ENCODE measurements around the gene CD300LG. TPM values are rescaled to one million over a fixed set of nuclear protein-coding genes. Genes with fewer than 3 reads are reported as not detected.

Gene CD300LG
- total RNA-seq, 1 donor from 2014 or later: not detected

DNA sequence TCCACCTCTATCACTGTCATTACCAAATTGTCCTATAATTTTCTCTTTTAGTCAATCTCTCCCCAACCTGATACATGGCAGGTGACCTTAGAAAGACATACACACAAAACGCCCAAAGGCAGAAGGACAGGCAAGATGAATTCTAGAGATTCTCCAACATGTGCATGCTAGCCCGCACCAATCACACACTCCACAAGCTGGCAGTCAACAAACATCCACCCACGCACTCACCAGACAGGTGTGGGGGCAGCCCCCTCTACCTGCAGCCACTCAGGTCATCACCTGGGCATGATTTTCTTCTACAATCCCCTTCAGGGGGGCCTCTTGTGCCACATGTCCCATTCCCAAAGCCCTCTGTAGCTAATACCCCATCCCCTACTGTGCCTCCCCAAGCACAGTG lies 50.9 kb downstream of the CD300LG start:
- Mint-ChIP-seq H3K27ac (ENCODE audit: unreplicated experiment) (no peak overlapping the region), H3K36me3 (ENCODE audit: low read depth, unreplicated experiment) (peaks cover 5% of the 10 kb centered on the region), H3K27me3 (ENCODE audit: low read depth, unreplicated experiment) (peaks cover 18% of the 10 kb centered on the region), H3K4me1 (ENCODE audit: low read depth, unreplicated experiment) (no peaks in the 10 kb centered on the region), H3K4me3 (ENCODE audit: unreplicated experiment) (no peak overlapping the region), H3K9me3 (ENCODE audit: unreplicated experiment) (no peaks in the 10 kb centered on the region)
- Histone ChIP-seq H3K4me1 (ENCODE audit: insufficient read depth, low read length) (peaks cover 11% of the 10 kb centered on the region), H4K20me1 (ENCODE audit: insufficient read depth, low read length) (no peaks in the 10 kb centered on the region), H3K9ac (ENCODE audit: low read length) (no peak overlapping the region), H3K79me2 (ENCODE audit: insufficient read depth, low read length) (no peaks in the 10 kb centered on the region), H3K27ac (ENCODE audit: low read depth, low read length) (no peak overlapping the region), H3K27me3 (ENCODE audit: insufficient read depth, low read length) (no peaks in the 10 kb centered on the region), H3K4me2 (ENCODE audit: low read length) (no peak overlapping the region), H3K36me3 (ENCODE audit: insufficient read depth, low read length) (no peaks in the 10 kb centered on the region), H2AFZ (ENCODE audit: low read depth, low read length) (no peak overlapping the region), H3K4me3 (ENCODE audit: insufficient read depth, low read depth, low read length) (no peak overlapping the region), H3K9me3 (ENCODE audit: insufficient read depth, low read depth, low read length) (no peaks in the 10 kb centered on the region)
- TF ChIP-seq EZH2 (IDR thresholded peaks at IDR 0.05; ENCODE audit: insufficient read depth, low read length): no peak
- TF ChIP-seq, protein P1, sequence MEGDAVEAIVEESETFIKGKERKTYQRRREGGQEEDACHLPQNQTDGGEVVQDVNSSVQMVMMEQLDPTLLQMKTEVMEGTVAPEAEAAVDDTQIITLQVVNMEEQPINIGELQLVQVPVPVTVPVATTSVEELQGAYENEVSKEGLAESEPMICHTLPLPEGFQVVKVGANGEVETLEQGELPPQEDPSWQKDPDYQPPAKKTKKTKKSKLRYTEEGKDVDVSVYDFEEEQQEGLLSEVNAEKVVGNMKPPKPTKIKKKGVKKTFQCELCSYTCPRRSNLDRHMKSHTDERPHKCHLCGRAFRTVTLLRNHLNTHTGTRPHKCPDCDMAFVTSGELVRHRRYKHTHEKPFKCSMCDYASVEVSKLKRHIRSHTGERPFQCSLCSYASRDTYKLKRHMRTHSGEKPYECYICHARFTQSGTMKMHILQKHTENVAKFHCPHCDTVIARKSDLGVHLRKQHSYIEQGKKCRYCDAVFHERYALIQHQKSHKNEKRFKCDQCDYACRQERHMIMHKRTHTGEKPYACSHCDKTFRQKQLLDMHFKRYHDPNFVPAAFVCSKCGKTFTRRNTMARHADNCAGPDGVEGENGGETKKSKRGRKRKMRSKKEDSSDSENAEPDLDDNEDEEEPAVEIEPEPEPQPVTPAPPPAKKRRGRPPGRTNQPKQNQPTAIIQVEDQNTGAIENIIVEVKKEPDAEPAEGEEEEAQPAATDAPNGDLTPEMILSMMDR (IDR thresholded peaks at IDR 0.05; ENCODE audit: insufficient read depth, low read depth, low read length): no peak
- no peak for DNase-seq (ENCODE audit: low read depth)
- no peak for FAIRE-seq

DNA sequence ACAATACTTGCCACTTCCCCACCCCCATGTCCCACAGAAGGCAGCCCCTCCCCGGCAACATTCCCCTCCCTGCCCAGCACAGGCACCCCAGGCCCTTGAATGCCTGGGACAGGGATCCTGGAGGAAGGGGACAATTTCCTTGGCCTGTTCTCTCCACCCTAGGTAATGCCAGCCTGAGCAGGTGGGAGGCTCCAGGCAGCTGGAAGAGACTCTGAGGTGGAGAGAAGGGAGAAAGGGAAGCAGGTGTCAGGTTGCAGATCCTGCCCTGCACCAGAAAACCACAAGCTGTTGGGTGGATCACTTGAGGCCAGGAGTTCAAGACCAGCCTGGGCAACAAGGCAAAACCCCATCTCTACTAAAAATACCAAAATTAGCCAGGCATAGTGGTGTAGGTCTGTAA lies 51.5 kb downstream of the CD300LG start:
- no peak overlapping the region for H3K4me2 ChIP-seq (ENCODE audit: low read length)
- Mint-ChIP-seq H3K36me3 (ENCODE audit: low read depth, unreplicated experiment) (peaks cover 5% of the 10 kb centered on the region), H3K9me3 (ENCODE audit: unreplicated experiment) (no peaks in the 10 kb centered on the region), H3K27me3 (ENCODE audit: low read depth, unreplicated experiment) (peaks cover 18% of the 10 kb centered on the region), H3K4me3 (ENCODE audit: unreplicated experiment) (no peak overlapping the region), H3K27ac (ENCODE audit: unreplicated experiment) (no peak overlapping the region), H3K4me1 (ENCODE audit: low read depth, unreplicated experiment) (no peaks in the 10 kb centered on the region)
- peaks cover 11% of the 10 kb centered on the region for H3K4me1 ChIP-seq (ENCODE audit: insufficient read depth, low read length)
- H3K4me3 ChIP-seq (ENCODE audit: insufficient read depth, low read depth, low read length): no peak overlapping the region
- no peak overlapping the region for H3K27ac ChIP-seq (ENCODE audit: low read depth, low read length)
- FAIRE-seq: no peak
- no peaks in the 10 kb centered on the region for H4K20me1 ChIP-seq (ENCODE audit: insufficient read depth, low read length)
- TF ChIP-seq, protein P1 (IDR thresholded peaks at IDR 0.05; ENCODE audit: insufficient read depth, low read depth, low read length): no peak
- no peak for TF ChIP-seq EZH2 (IDR thresholded peaks at IDR 0.05; ENCODE audit: insufficient read depth, low read length)
- H3K36me3 ChIP-seq (ENCODE audit: insufficient read depth, low read length): no peaks in the 10 kb centered on the region
- no peak overlapping the region for H2AFZ ChIP-seq (ENCODE audit: low read depth, low read length)
- H3K27me3 ChIP-seq (ENCODE audit: insufficient read depth, low read length): no peaks in the 10 kb centered on the region
- DNase-seq (ENCODE audit: low read depth): no peak
- H3K9me3 ChIP-seq (ENCODE audit: insufficient read depth, low read depth, low read length): no peaks in the 10 kb centered on the region
- H3K79me2 ChIP-seq (ENCODE audit: insufficient read depth, low read length): no peaks in the 10 kb centered on the region
- no peak overlapping the region for H3K9ac ChIP-seq (ENCODE audit: low read length)

DNA sequence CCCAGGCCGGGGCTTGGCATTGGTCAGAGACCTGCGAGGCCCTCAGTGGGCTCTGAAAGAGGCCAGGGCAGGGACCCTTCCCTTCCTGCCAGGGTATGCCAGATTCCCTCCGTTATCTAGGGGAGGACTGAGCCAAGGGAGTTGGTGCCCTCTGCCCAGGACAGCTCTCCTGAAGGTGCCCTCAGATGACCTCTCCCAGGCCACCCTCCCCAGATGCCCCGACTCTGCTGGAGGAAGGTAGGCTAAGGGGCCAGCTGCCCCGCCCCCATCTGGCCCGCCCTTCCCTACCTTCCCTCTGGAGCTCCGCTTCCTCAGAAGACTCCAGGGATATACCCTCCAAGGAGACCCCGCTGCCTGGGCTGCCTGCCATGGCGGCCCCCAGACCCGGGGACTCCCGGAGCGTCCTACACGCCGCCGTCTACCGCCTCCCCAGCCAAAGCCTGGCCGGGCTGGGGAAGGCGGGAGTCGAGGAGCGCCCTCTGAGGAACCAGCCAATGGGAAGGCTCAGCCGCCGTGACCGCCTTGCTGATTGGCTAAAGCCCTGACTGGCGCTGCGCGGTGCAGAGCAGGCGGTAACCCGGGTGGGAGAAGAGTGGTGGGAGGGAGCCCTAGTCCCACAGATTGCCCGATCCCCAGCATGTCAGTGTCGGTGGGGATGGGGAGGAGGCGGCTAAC lies 53.3 kb downstream of the CD300LG start:
- no peaks in the 10 kb centered on the region for H3K27me3 ChIP-seq (ENCODE audit: insufficient read depth, low read length)
- FAIRE-seq (no peak), DNase-seq (ENCODE audit: low read depth) (peak; percentile 63)
- H3K4me2 ChIP-seq (ENCODE audit: low read length): peak overlapping the region; percentile 87
- no peaks in the 10 kb centered on the region for H3K79me2 ChIP-seq (ENCODE audit: insufficient read depth, low read length)
- peaks cover 12% of the 10 kb centered on the region for H3K36me3 Mint-ChIP-seq (ENCODE audit: low read depth, unreplicated experiment)
- H3K27ac Mint-ChIP-seq (ENCODE audit: unreplicated experiment): no peak overlapping the region
- TF ChIP-seq, protein P1 (IDR thresholded peaks at IDR 0.05; ENCODE audit: insufficient read depth, low read depth, low read length): no peak
- TF ChIP-seq EZH2 (IDR thresholded peaks at IDR 0.05; ENCODE audit: insufficient read depth, low read length): no peak
- H3K9ac ChIP-seq (ENCODE audit: low read length): peak overlapping the region; percentile 55
- peak overlapping the region; percentile 48 for H3K4me3 ChIP-seq (ENCODE audit: insufficient read depth, low read depth, low read length)
- peaks cover 11% of the 10 kb centered on the region for H3K4me1 ChIP-seq (ENCODE audit: insufficient read depth, low read length)
- H2AFZ ChIP-seq (ENCODE audit: low read depth, low read length): peak overlapping the region; percentile 74
- H4K20me1 ChIP-seq (ENCODE audit: insufficient read depth, low read length): no peaks in the 10 kb centered on the region
- H3K9me3 Mint-ChIP-seq (ENCODE audit: unreplicated experiment): no peaks in the 10 kb centered on the region
- no peaks in the 10 kb centered on the region for H3K36me3 ChIP-seq (ENCODE audit: insufficient read depth, low read length)
- peak overlapping the region; percentile 82 for H3K4me3 Mint-ChIP-seq (ENCODE audit: unreplicated experiment)
- no peak overlapping the region for H3K27ac ChIP-seq (ENCODE audit: low read depth, low read length)
- peaks cover 30% of the 10 kb centered on the region for H3K27me3 Mint-ChIP-seq (ENCODE audit: low read depth, unreplicated experiment)
- H3K9me3 ChIP-seq (ENCODE audit: insufficient read depth, low read depth, low read length): no peaks in the 10 kb centered on the region
- no peaks in the 10 kb centered on the region for H3K4me1 Mint-ChIP-seq (ENCODE audit: low read depth, unreplicated experiment)
